Measurements from ENCODE around the gene TUBA1C. TPM values are rescaled to one million over a fixed set of nuclear protein-coding genes. Genes with fewer than 3 reads are reported as not detected.
A peak's percentile ranks its signal among the peaks of the same experiment; 100 is the strongest.
"Not testable (repeated sequence)": the region's sequence is repeated elsewhere in the genome, so short reads cannot be mapped to it uniquely, and the experiment has no call there.

TUBA1C gene
- total and polyA plus RNA-seq, 4 experiments from 2014 or later, result 50.6 to 58.0 (median 53.4) TPM

GRCh38 chr12:49263400-49263763 lies 1.5 kb upstream of the TUBA1C start:
- Mint-ChIP-seq H3K4me3 (peak overlapping the region; percentile 23 to 94 (median 86)), H3K9me3 (no peaks in the 10 kb centered on the region), H3K27ac (peak overlapping the region in 1 of 7 donors; percentile 33), H3K27me3 (no peaks in the 10 kb centered on the region), H3K36me3 (peaks cover 0 to 14% of the 10 kb centered on the region in 2 donors), H3K4me1 (peaks cover 8 to 36% (median 20%) of the 10 kb centered on the region in 4 donors)
- H3K4me1 ChIP-seq (ENCODE audit: insufficient read depth, low read length), result peaks cover 32% of the 10 kb centered on the region
- CTCF ChIA-PET (ENCODE audit: partially characterized antibody), result interaction anchor here (0.7 to 2.8 kb wide), 2 partner anchors 31 to 56 kb away, joined by 3 to 7 read pairs; no protein-coding TSS in a partner anchor
- H3K27me3 ChIP-seq (ENCODE audit: insufficient read depth, low read length), result no peaks in the 10 kb centered on the region
- H3K4me3 ChIP-seq (ENCODE audit: low read length in 2 of 2), result no peak overlapping the region
- no peaks in the 10 kb centered on the region for H3K9me3 ChIP-seq (ENCODE audit: control insufficient read depth in 1 of 2, low read length in 2 of 2)
- POLR2A ChIA-PET (ENCODE audit: partially characterized antibody), result interaction anchor here (0.6 to 5.2 kb wide), 6 partner anchors 9 to 193 kb away, joined by 3 to 43 read pairs (median 8); partner anchors contain the start of genes RHEBL1, TUBA1A and TUBA1B
- H3K36me3 ChIP-seq (ENCODE audit: insufficient read depth, low read length), result no peaks in the 10 kb centered on the region
- DNase-seq, result no peak
- no peak overlapping the region for H3K27ac ChIP-seq (ENCODE audit: low read depth, low read length)
- intact Hi-C loops (cut with micrococcal nuclease), result loop anchor here (10.0 kb wide), 1 partner anchor 129 kb away; the partner anchor contains the start of gene TUBA1B

DNA sequence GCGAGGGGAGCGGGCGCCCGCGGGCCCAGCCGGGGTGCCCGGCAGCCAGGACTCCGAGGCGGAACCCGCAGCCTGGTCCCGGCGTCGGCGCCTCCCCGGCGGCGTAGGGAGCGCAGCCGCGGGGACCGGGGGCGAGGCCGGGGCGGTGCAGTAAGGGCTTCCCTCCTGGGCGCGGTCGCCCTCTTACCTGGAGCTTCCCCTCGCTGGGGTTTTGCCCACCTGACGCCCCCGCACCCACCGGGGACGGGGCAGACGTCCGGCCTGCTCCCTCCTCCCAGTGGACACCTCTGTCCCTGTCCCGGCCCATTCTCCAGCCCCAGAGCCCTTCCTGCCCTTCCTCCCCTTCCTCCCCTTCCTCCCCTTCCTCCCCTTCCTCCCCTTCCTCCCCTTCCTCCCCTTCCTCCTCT lies 413 bp upstream of the TUBA1C start:
- peak; percentile 27 to 49 (median 36) for DNase-seq
- Histone ChIP-seq H3K27ac (ENCODE audit: low read depth, low read length) (peak overlapping the region; percentile 74), H3K4me1 (ENCODE audit: insufficient read depth, low read length) (peaks cover 36% of the 10 kb centered on the region), H3K36me3 (ENCODE audit: insufficient read depth, low read length) (peaks cover 3% of the 10 kb centered on the region), H3K4me3 (ENCODE audit: low read length in 2 of 2) (peak overlapping the region; percentile 65 to 96), H3K27me3 (ENCODE audit: insufficient read depth, low read length) (no peaks in the 10 kb centered on the region), H3K9me3 (ENCODE audit: control insufficient read depth in 1 of 2, low read length in 2 of 2) (no peaks in the 10 kb centered on the region)
- ChIA-PET CTCF (ENCODE audit: partially characterized antibody) (interaction anchor here (1.0 to 2.8 kb wide), 4 partner anchors 25 to 77 kb away, joined by 4 to 7 read pairs (median 6); no protein-coding TSS in a partner anchor), POLR2A (ENCODE audit: partially characterized antibody) (interaction anchor here (0.8 to 5.2 kb wide), 12 partner anchors 13 to 820 kb away, joined by 3 to 43 read pairs (median 4); partner anchors contain the start of genes LMBR1L, MCRS1, RHEBL1 and SMARCD1)
- H3K9me3 Mint-ChIP-seq, result no peaks in the 10 kb centered on the region
- intact Hi-C loops (cut with micrococcal nuclease), result loop anchor here (2.0 to 10.0 kb wide), 2 partner anchors 76 to 130 kb away; partner anchors contain the start of genes TUBA1A and TUBA1B
- peaks cover 2 to 19% of the 10 kb centered on the region in 2 donors for H3K36me3 Mint-ChIP-seq
- H3K4me3 Mint-ChIP-seq, result peak overlapping the region; percentile 85 to 96 (median 92)
- peak overlapping the region in 6 of 7 donors; percentile 31 to 90 (median 61) for H3K27ac Mint-ChIP-seq
- peaks cover 8 to 42% (median 23%) of the 10 kb centered on the region in 4 donors for H3K4me1 Mint-ChIP-seq
- no peaks in the 10 kb centered on the region for H3K27me3 Mint-ChIP-seq

- not testable (repeated sequence) for H3K4me3 Mint-ChIP-seq; H3K9me3 ChIP-seq (ENCODE audit: control insufficient read depth in 1 of 2, low read length in 2 of 2); H3K27me3 Mint-ChIP-seq; H3K27me3 ChIP-seq (ENCODE audit: insufficient read depth, low read length); H3K4me3 ChIP-seq (ENCODE audit: low read length in 2 of 2); DNase-seq; H3K27ac ChIP-seq (ENCODE audit: low read depth, low read length); H3K9me3 Mint-ChIP-seq
- Histone ChIP-seq H3K36me3 (ENCODE audit: insufficient read depth, low read length) (peaks cover 38% of the 10 kb centered on the region), H3K4me1 (ENCODE audit: insufficient read depth, low read length) (peaks cover 35% of the 10 kb centered on the region)
- ChIA-PET CTCF (ENCODE audit: partially characterized antibody) (interaction anchor here (0.9 kb wide), 1 partner anchor 18 kb away, joined by 3 read pairs; no protein-coding TSS in a partner anchor), POLR2A (ENCODE audit: partially characterized antibody) (interaction anchor here (0.7 kb wide), 1 partner anchor 54 kb away, joined by 3 read pairs; the partner anchor contains the start of gene TROAP)
- Mint-ChIP-seq H3K27ac (peak overlapping the region in 1 of 7 donors; percentile 48), H3K4me1 (peaks cover 7 to 31% (median 21%) of the 10 kb centered on the region in 4 donors), H3K36me3 (peaks cover 20 to 52% of the 10 kb centered on the region in 2 donors)
- intact Hi-C loops (cut with micrococcal nuclease), result loop anchor here (10.0 kb wide), 1 partner anchor 134 kb away; the partner anchor contains the start of gene TUBA1B
Measured at GRCh38 chr12:49269191-49269590, 4.3 kb downstream of the TUBA1C start.

DNA sequence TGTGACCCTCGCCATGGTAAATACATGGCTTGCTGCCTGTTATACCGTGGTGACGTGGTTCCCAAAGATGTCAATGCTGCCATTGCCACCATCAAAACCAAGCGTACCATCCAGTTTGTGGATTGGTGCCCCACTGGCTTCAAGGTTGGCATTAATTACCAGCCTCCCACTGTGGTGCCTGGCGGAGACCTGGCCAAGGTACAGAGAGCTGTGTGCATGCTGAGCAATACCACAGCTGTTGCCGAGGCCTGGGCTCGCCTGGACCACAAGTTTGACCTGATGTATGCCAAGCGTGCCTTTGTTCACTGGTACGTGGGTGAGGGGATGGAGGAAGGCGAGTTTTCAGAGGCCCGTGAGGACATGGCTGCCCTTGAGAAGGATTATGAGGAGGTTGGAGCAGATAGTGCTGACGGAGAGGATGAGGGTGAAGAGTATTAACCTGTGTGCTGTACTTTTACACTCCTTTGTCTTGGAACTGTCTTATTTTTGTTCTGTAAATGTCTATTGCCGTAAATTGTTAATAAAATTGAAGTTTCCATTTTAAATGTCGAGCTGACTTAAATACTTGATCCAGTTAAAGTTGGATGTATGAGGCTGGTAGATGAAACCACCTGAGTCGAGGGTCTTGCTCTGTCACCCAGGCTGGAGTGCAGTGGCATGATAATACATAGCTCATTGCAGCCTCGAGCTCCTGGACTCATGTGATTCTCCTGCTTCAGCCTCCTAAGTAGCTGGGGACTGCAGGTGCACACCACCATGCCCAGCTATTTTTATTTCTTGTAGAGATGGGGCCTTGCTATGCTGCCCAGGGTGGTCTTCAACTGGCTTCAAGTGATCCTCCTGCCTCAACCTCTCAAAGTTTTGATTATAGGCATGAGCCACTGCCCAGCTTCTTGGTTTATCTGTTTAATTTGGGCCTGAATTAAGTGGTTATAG lies 8.2 kb downstream of the TUBA1C start:
- no peak for DNase-seq
- peaks cover 0 to 6% (median 4%) of the 10 kb centered on the region in 4 donors for H3K4me1 Mint-ChIP-seq
- ChIA-PET POLR2A (ENCODE audit: partially characterized antibody) (no interaction called here), CTCF (ENCODE audit: partially characterized antibody) (no interaction called here)
- H3K27me3 Mint-ChIP-seq, result no peaks in the 10 kb centered on the region
- Histone ChIP-seq H3K27me3 (ENCODE audit: insufficient read depth, low read length) (no peaks in the 10 kb centered on the region), H3K9me3 (ENCODE audit: control insufficient read depth in 1 of 2, low read length in 2 of 2) (no peaks in the 10 kb centered on the region), H3K27ac (ENCODE audit: low read depth, low read length) (no peak overlapping the region), H3K36me3 (ENCODE audit: insufficient read depth, low read length) (peaks cover 38% of the 10 kb centered on the region), H3K4me1 (ENCODE audit: insufficient read depth, low read length) (peaks cover 7% of the 10 kb centered on the region), H3K4me3 (ENCODE audit: low read length in 2 of 2) (no peak overlapping the region)
- H3K9me3 Mint-ChIP-seq, result no peaks in the 10 kb centered on the region
- intact Hi-C loops (cut with micrococcal nuclease), result no loop called here
- H3K36me3 Mint-ChIP-seq, result peaks cover 20 to 38% of the 10 kb centered on the region in 2 donors
- no peak overlapping the region for H3K27ac Mint-ChIP-seq
- no peak overlapping the region for H3K4me3 Mint-ChIP-seq

GRCh38 chr12:49273726-49274395 lies 9.0 kb downstream of the TUBA1C start:
- Histone ChIP-seq H3K9me3 (ENCODE audit: control insufficient read depth in 1 of 2, low read length in 2 of 2) (no peaks in the 10 kb centered on the region), H3K36me3 (ENCODE audit: insufficient read depth, low read length) (peaks cover 38% of the 10 kb centered on the region), H3K27ac (ENCODE audit: low read depth, low read length) (no peak overlapping the region), H3K4me1 (ENCODE audit: insufficient read depth, low read length) (no peaks in the 10 kb centered on the region), H3K4me3 (ENCODE audit: low read length in 2 of 2) (no peak overlapping the region), H3K27me3 (ENCODE audit: insufficient read depth, low read length) (no peaks in the 10 kb centered on the region)
- ChIA-PET CTCF (ENCODE audit: partially characterized antibody) (no interaction called here), POLR2A (ENCODE audit: partially characterized antibody) (no interaction called here)
- peaks cover 0 to under 1% (median 0%) of the 10 kb centered on the region in 4 donors for H3K4me1 Mint-ChIP-seq
- H3K36me3 Mint-ChIP-seq, result peaks cover 20 to 35% of the 10 kb centered on the region in 2 donors
- H3K27me3 Mint-ChIP-seq, result no peaks in the 10 kb centered on the region
- DNase-seq, result no peak
- H3K27ac Mint-ChIP-seq, result no peak overlapping the region
- H3K4me3 Mint-ChIP-seq, result no peak overlapping the region
- intact Hi-C loops (cut with micrococcal nuclease), result no loop called here
- H3K9me3 Mint-ChIP-seq, result no peaks in the 10 kb centered on the region

DNA sequence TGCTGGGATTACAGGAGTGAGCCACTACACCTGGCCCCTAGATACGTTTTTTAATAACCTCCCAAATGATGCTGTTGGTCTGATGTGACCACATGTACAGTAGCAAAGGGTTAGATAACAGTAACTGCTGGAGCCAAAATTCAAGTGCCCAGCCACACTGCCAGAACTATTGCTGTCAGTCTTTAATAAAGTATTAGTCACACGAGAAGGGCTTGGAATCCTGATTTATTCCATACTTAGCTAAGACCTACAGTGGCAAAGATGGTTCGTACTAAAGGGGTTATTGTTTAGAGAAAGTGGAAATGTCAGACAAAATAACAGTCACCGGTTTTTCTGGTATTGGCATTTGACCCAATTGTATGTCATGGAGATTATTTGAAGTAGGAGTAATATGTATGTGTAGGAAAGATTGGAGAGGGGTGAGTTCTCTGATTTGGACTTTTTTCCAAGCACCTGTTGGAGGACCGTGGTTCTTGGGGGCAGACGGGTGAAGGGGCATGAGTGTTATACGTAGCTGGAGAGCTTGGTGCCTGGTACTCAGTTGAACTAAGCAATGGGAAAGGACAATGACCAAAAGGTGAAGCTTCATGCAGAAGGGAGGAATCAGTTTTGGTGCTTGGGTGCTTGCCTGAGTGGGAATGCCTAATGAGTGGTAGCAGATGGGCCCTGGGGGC lies 9.7 kb downstream of the TUBA1C start:
- no peaks in the 10 kb centered on the region for H3K4me1 ChIP-seq (ENCODE audit: insufficient read depth, low read length)
- Mint-ChIP-seq H3K27ac (peak overlapping the region in 1 of 7 donors; percentile 24), H3K9me3 (no peaks in the 10 kb centered on the region), H3K36me3 (peaks cover 17 to 32% of the 10 kb centered on the region in 2 donors), H3K27me3 (no peaks in the 10 kb centered on the region), H3K4me3 (no peak overlapping the region), H3K4me1 (no peaks in the 10 kb centered on the region)
- H3K9me3 ChIP-seq (ENCODE audit: control insufficient read depth in 1 of 2, low read length in 2 of 2), result no peaks in the 10 kb centered on the region
- H3K27me3 ChIP-seq (ENCODE audit: insufficient read depth, low read length), result no peaks in the 10 kb centered on the region
- CTCF ChIA-PET (ENCODE audit: partially characterized antibody), result interaction anchor here (1.0 kb wide), 1 partner anchor 14 kb away, joined by 5 read pairs; no protein-coding TSS in a partner anchor
- H3K27ac ChIP-seq (ENCODE audit: low read depth, low read length), result no peak overlapping the region
- H3K36me3 ChIP-seq (ENCODE audit: insufficient read depth, low read length), result peaks cover 35% of the 10 kb centered on the region
- H3K4me3 ChIP-seq (ENCODE audit: low read length in 2 of 2), result no peak overlapping the region
- intact Hi-C loops (cut with micrococcal nuclease), result no loop called here
- no peak for DNase-seq
- POLR2A ChIA-PET (ENCODE audit: partially characterized antibody), result no interaction called here
